T-cell (primary cell): ENCODE results near the gene CCDC91. TPM values are rescaled to one million over a fixed set of nuclear protein-coding genes. Genes with fewer than 3 reads are reported as not detected.

Experiments used
- ATAC-seq, 4 experiments: fragments of 200-7000 bp in 3 of 4; fragments of 150-1000 bp in 1 of 4; cut with Tn5 transposase; replicated peaks in 1 of 4; 1 replicate in 3 of 4; 2 replicates in 1 of 4; pipeline ENCODE4 v1.10.0; 2021; ENCODE audit warnings: moderate library complexity in 3 of 4, mild to moderate bottlenecking in 2 of 4, moderate number of reproducible peaks in 1 of 4
- CTCF ChIA-PET, 2 donors: fragments of 300-600 bp; sonication (Branson Sonifier 250); formaldehyde crosslinking; loops; one replicate each; lab custom pipeline; 2022; ENCODE audit warnings: antibody characterized with exemption in 2 of 2; lab: Charles Lee
- POLR2A ChIA-PET, 2 donors: fragments of 300-600 bp; sonication (Branson Sonifier 250); formaldehyde crosslinking; loops; one replicate each; lab custom pipeline; 2022; ENCODE audit warnings: antibody characterized with exemption in 2 of 2; lab: Charles Lee
- DNase-seq, 35 experiments: peaks; one replicate each; pipeline versions ENCODE4 v3.0.0 to v3.0.0-alpha.2; 2013 to 2023
- H3K27ac ChIP-seq: one replicate; pipeline ENCODE4 v1.5.1; 2013; ENCODE audit warnings: low read length
- H3K27me3 ChIP-seq, 2 experiments: replicated peaks in 1 of 2; 1 replicate in 1 of 2; 2 replicates in 1 of 2; pipeline versions ENCODE4 v1.6.1 to v1.7.0; 2013; ENCODE audit warnings: low read length in 1 of 2, mixed read lengths in 1 of 2; ENCODE audit not compliant: control insufficient read depth in 2 of 2, insufficient read depth in 2 of 2; ENCODE audit errors: extremely low read depth in 1 of 2
- H3K36me3 ChIP-seq, 2 donors: 1 replicate in 1 of 2; 2 replicates in 1 of 2; pipeline versions ENCODE4 v1.6.1 to v1.7.0; 2013; ENCODE audit warnings: low read length in 1 of 2; ENCODE audit not compliant: control insufficient read depth in 2 of 2, insufficient read depth in 1 of 2; ENCODE audit errors: extremely low read depth in 1 of 2
- H3K4me1 ChIP-seq, 2 experiments: 1 replicate in 1 of 2; 2 replicates in 1 of 2; pipeline versions ENCODE4 v1.6.1 to v1.7.0; 2013; ENCODE audit warnings: low read length in 2 of 2, mixed read lengths in 1 of 2; ENCODE audit not compliant: insufficient read depth in 2 of 2, control insufficient read depth in 1 of 2; ENCODE audit errors: extremely low read depth in 1 of 2
- H3K4me3 ChIP-seq, 2 donors: 1 replicate in 1 of 2; 2 replicates in 1 of 2; pipeline versions ENCODE4 v1.5.1 to v1.7.0; 2013; ENCODE audit warnings: mild to moderate bottlenecking in 2 of 2, low read length in 1 of 2, moderate library complexity in 1 of 2; ENCODE audit not compliant: control insufficient read depth in 1 of 2; ENCODE audit errors: extremely low read depth in 1 of 2
- H3K9me3 ChIP-seq: 2 replicates; pipeline ENCODE4 v1.7.0; 2013
- H3K27ac Mint-ChIP-seq, 2 donors: one replicate each; pipeline ENCODE4 v1.8.0; 2020 to 2021; ENCODE audit warnings: mild to moderate bottlenecking in 2 of 2, mixed read lengths in 2 of 2
- H3K27me3 Mint-ChIP-seq, 2 donors: one replicate each; pipeline ENCODE4 v1.8.0; 2021 to 2022; ENCODE audit warnings: mixed read lengths in 2 of 2
- H3K36me3 Mint-ChIP-seq: one replicate; pipeline ENCODE4 v1.8.0; 2021; ENCODE audit warnings: mixed read lengths
- H3K4me1 Mint-ChIP-seq, 3 donors: one replicate each; pipeline ENCODE4 v1.8.0; 2020 to 2022; ENCODE audit warnings: mixed read lengths in 3 of 3, mild to moderate bottlenecking in 1 of 3
- H3K4me3 Mint-ChIP-seq, 3 donors: one replicate each; pipeline ENCODE4 v1.8.0; 2020 to 2022; ENCODE audit warnings: mild to moderate bottlenecking in 3 of 3, mixed read lengths in 3 of 3, moderate library complexity in 3 of 3
- H3K9me3 Mint-ChIP-seq, 3 donors: one replicate each; pipeline ENCODE4 v1.8.0; 2020 to 2022; ENCODE audit warnings: mixed read lengths in 3 of 3
- WGBS: methylation state at CpG from one replicate; pipeline ENCODE4 v1.1.5; 2013; ENCODE audit warnings: missing lambda C conversion rate; ENCODE audit not compliant: insufficient coverage; 5-methylcytosine and 5-hydroxymethylcytosine counted together
- total RNA-seq, 35 experiments: library from RNA in 6 of 35; stranded (reverse) in 6 of 35; fragments of 120-200 nt in 1 of 35; gene quantifications; one replicate each; pipeline versions ENCODE4 v1.2.1 to v1.2.4 and lab custom pipeline; 2013 to 2026

CCDC91 gene
- total RNA-seq, 5 donors from 2014 or later (not counting 1 experiment from before 2014, with no cell fraction given), result 65.7 to 73.0 (median 68.7) TPM

DNA sequence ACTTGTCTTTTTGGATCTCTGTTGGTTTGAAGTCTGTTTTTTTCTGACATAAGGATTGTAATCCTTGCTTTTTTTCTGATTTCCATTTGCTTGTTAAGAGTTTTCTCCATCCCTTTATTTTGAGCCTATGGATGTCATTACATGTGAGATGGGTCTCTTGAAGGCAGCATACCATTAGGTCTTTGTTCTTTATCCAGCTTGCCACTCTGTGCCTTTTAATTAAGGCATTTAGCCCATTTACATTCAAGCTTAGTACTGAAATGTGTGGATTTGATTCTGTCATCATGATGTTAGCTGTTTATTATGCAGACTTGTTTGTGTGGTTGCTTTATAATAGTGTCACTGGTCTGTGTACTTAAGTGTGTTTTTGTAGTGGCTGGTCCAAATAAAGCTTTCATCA is 100.0 kb downstream of the CCDC91 start:
- DNase-seq (peak in 1 of 35 experiments; percentile 1), ATAC-seq (no peak)
- Mint-ChIP-seq H3K9me3 (peaks cover 14 to 41% (median 32%) of the 10 kb centered on the region in 3 donors), H3K27ac (no peak overlapping the region), H3K27me3 (no peaks in the 10 kb centered on the region), H3K4me1 (peaks cover 9 to 23% (median 18%) of the 10 kb centered on the region in 3 donors), H3K4me3 (peak overlapping the region in 1 of 3 donors; percentile 19), H3K36me3 (peaks cover 64% of the 10 kb centered on the region)
- ChIA-PET CTCF (no interaction called here), POLR2A (no interaction called here)
- no peak overlapping the region for H3K4me3 ChIP-seq
- peaks cover 6% of the 10 kb centered on the region for H3K9me3 ChIP-seq
- H3K27ac ChIP-seq, result no peak overlapping the region
- no peaks in the 10 kb centered on the region for H3K4me1 ChIP-seq
- H3K27me3 ChIP-seq, result no peaks in the 10 kb centered on the region
- peaks cover 2 to 9% of the 10 kb centered on the region in 2 donors for H3K36me3 ChIP-seq

DNA sequence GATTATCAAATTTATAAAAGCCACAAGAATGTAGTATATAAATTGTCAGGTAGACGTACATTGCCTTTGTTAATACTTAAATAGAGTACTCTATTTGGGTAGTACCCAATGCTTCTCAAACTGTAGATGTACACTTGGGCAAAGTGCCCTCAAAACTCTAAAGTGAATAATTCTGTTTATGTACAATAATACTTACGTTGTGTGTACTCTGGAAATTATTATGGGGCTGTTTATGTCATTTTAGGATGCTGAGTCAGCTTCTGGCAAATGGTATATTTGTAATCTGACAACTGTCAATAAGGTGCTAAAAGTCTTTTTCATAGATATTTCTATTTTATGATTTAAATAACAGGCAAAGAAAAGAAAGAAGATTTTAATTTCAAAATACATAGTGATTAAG is 102.4 kb downstream of the CCDC91 start:
- ATAC-seq (no peak), DNase-seq (no peak)
- POLR2A ChIA-PET, result no interaction called here
- H3K27ac ChIP-seq, result no peak overlapping the region
- H3K4me3 Mint-ChIP-seq, result no peak overlapping the region
- no peaks in the 10 kb centered on the region for H3K4me1 ChIP-seq
- H3K36me3 ChIP-seq, result peaks cover 2 to 7% of the 10 kb centered on the region in 2 donors
- CTCF ChIA-PET, result no interaction called here
- H3K27me3 Mint-ChIP-seq, result no peaks in the 10 kb centered on the region
- H3K9me3 Mint-ChIP-seq, result peaks cover 14 to 27% (median 25%) of the 10 kb centered on the region in 3 donors
- no peak overlapping the region for H3K4me3 ChIP-seq
- H3K36me3 Mint-ChIP-seq, result peaks cover 47% of the 10 kb centered on the region
- no peaks in the 10 kb centered on the region for H3K27me3 ChIP-seq
- no CpG with 5 or more reads among the region's 2 CpGs for WGBS
- peaks cover 4% of the 10 kb centered on the region for H3K9me3 ChIP-seq
- peaks cover 6 to 18% (median 17%) of the 10 kb centered on the region in 3 donors for H3K4me1 Mint-ChIP-seq
- no peak overlapping the region for H3K27ac Mint-ChIP-seq

GRCh38 chr12:28294300-28294699 is 104.0 kb downstream of the CCDC91 start:
- H3K4me1 Mint-ChIP-seq, result peaks cover 6 to 16% (median 12%) of the 10 kb centered on the region in 3 donors
- peaks cover 35% of the 10 kb centered on the region for H3K36me3 Mint-ChIP-seq
- no peak overlapping the region for H3K4me3 Mint-ChIP-seq
- H3K27me3 Mint-ChIP-seq, result no peaks in the 10 kb centered on the region
- ChIA-PET POLR2A (no interaction called here), CTCF (no interaction called here)
- no peak overlapping the region for H3K4me3 ChIP-seq
- H3K36me3 ChIP-seq, result peaks cover 2 to 7% of the 10 kb centered on the region in 2 donors
- H3K27ac Mint-ChIP-seq, result no peak overlapping the region
- no peaks in the 10 kb centered on the region for H3K27me3 ChIP-seq
- H3K9me3 ChIP-seq, result peaks cover 4% of the 10 kb centered on the region
- H3K27ac ChIP-seq, result no peak overlapping the region
- 100% methylated on average over 1 of the region's 6 CpGs for WGBS
- H3K9me3 Mint-ChIP-seq, result peaks cover 7 to 12% (median 9%) of the 10 kb centered on the region in 3 donors
- H3K4me1 ChIP-seq, result no peaks in the 10 kb centered on the region
- ATAC-seq, result no peak
- no peak for DNase-seq

DNA sequence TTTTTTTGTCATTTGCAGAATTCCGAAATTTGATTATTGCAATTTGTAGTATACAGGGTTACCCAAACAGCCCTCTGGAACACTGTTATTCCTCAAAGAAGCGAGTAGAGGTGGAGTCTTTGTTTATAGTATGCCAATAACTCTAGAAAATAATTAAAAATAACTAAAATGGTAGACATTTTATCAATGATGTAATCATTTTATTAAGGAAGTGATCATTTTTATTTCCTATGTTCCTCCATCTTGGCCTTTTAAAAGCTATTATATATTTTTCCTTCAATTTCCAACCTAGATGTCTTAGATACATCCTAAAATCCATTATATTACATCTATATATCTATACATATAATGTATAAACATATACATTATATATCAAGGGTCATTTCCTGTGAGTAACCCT is 106.0 kb downstream of the CCDC91 start:
- Histone ChIP-seq H3K27ac (no peak overlapping the region), H3K36me3 (peaks cover 2 to 7% of the 10 kb centered on the region in 2 donors), H3K9me3 (peaks cover 1% of the 10 kb centered on the region), H3K4me1 (no peaks in the 10 kb centered on the region), H3K4me3 (no peak overlapping the region), H3K27me3 (no peaks in the 10 kb centered on the region)
- no peaks in the 10 kb centered on the region for H3K27me3 Mint-ChIP-seq
- ATAC-seq, result no peak
- WGBS, result no CpG with 5 or more reads among the region's 2 CpGs
- peaks cover 27% of the 10 kb centered on the region for H3K36me3 Mint-ChIP-seq
- peaks cover 0 to 2% (median 0%) of the 10 kb centered on the region in 3 donors for H3K9me3 Mint-ChIP-seq
- POLR2A ChIA-PET, result no interaction called here
- H3K4me1 Mint-ChIP-seq, result peaks cover 10 to 16% (median 13%) of the 10 kb centered on the region in 3 donors
- no peak for DNase-seq
- H3K27ac Mint-ChIP-seq, result no peak overlapping the region
- H3K4me3 Mint-ChIP-seq, result no peak overlapping the region
- CTCF ChIA-PET, result no interaction called here

DNA sequence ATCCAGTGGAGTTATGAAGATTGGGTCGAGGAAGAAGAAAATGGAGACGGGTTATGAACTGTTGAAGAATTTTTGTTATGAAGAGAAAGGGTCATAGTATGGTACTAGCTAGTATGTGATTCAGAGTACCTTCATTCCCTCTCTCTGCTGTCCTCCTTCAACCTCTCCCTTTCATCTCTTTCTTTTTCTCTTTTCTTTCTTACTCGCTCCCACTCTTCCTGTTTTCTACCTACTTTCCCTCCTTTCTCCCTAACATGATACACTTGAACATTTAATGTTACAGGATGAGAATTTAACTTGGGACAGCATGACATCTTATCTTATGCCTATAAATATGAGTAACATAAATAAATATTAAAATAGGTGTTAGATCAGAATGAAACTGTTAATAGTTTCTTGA is 112.9 kb downstream of the CCDC91 start:
- no peak for ATAC-seq
- Histone ChIP-seq H3K4me1 (no peaks in the 10 kb centered on the region), H3K4me3 (no peak overlapping the region), H3K27ac (no peak overlapping the region), H3K27me3 (no peaks in the 10 kb centered on the region), H3K9me3 (no peaks in the 10 kb centered on the region), H3K36me3 (peaks cover 0 to 11% of the 10 kb centered on the region in 2 donors)
- peaks cover 6 to 8% (median 7%) of the 10 kb centered on the region in 3 donors for H3K4me1 Mint-ChIP-seq
- H3K4me3 Mint-ChIP-seq, result no peak overlapping the region
- H3K36me3 Mint-ChIP-seq, result peaks cover 35% of the 10 kb centered on the region
- H3K9me3 Mint-ChIP-seq, result no peaks in the 10 kb centered on the region
- DNase-seq, result no peak
- no peaks in the 10 kb centered on the region for H3K27me3 Mint-ChIP-seq
- CTCF ChIA-PET, result no interaction called here
- H3K27ac Mint-ChIP-seq, result no peak overlapping the region
- POLR2A ChIA-PET, result no interaction called here
- no CpG with 5 or more reads among the region's 3 CpGs for WGBS

- no peak for DNase-seq
- H3K4me3 Mint-ChIP-seq, result no peak overlapping the region
- POLR2A ChIA-PET, result interaction anchor here in 1 of 2 donors (0.6 kb wide), 1 partner anchor 1009 kb away, joined by 3 read pairs; no protein-coding TSS in a partner anchor
- no peak overlapping the region for H3K27ac Mint-ChIP-seq
- no peaks in the 10 kb centered on the region for H3K4me1 ChIP-seq
- no peaks in the 10 kb centered on the region for H3K27me3 ChIP-seq
- CTCF ChIA-PET, result no interaction called here
- peaks cover 0 to 32% of the 10 kb centered on the region in 2 donors for H3K36me3 ChIP-seq
- no peak for ATAC-seq
- no peaks in the 10 kb centered on the region for H3K9me3 Mint-ChIP-seq
- no peak overlapping the region for H3K27ac ChIP-seq
- H3K36me3 Mint-ChIP-seq, result peaks cover 61% of the 10 kb centered on the region
- WGBS, result no CpG with 5 or more reads among the region's 2 CpGs
- H3K27me3 Mint-ChIP-seq, result no peaks in the 10 kb centered on the region
- H3K9me3 ChIP-seq, result no peaks in the 10 kb centered on the region
- H3K4me1 Mint-ChIP-seq, result peaks cover 0 to 1% (median 0%) of the 10 kb centered on the region in 3 donors
- H3K4me3 ChIP-seq, result no peak overlapping the region
Observed at GRCh38 chr12:28306535-28306934, 116.3 kb downstream of the CCDC91 start.

DNA sequence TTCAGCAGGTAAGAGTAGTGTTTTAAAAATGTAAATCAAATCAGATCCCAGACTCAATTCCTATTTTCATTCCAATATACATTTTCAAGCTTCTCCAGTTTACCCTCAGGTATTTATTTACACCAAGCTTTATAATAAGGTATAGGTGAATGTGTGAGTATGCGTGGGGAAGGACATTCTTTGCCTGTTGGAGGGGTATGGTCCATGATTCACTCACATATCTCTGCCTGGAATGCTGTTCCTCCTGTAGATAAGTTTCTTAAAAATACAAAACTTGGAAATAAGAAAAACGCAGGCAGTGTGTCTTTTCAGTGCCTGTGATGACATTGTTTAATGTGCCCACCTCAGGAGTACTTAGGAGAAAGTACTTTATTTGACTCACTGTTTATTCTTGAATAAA is 118.6 kb downstream of the CCDC91 start:
- H3K4me1 ChIP-seq, result no peaks in the 10 kb centered on the region
- H3K9me3 ChIP-seq, result no peaks in the 10 kb centered on the region
- no peak for DNase-seq
- H3K27ac ChIP-seq, result no peak overlapping the region
- H3K36me3 ChIP-seq, result peaks cover 0 to 30% of the 10 kb centered on the region in 2 donors
- Mint-ChIP-seq H3K27ac (no peak overlapping the region), H3K36me3 (peaks cover 78% of the 10 kb centered on the region), H3K27me3 (no peaks in the 10 kb centered on the region), H3K4me3 (no peak overlapping the region), H3K9me3 (no peaks in the 10 kb centered on the region), H3K4me1 (peaks cover 0 to 1% (median 0%) of the 10 kb centered on the region in 3 donors)
- no peak for ATAC-seq
- ChIA-PET POLR2A (no interaction called here), CTCF (no interaction called here)
- H3K4me3 ChIP-seq, result no peak overlapping the region
- no CpG with 5 or more reads among the region's 2 CpGs for WGBS
- H3K27me3 ChIP-seq, result no peaks in the 10 kb centered on the region
